ENCODE measurements around the gene SPRR4. TPM values are rescaled to one million over a fixed set of nuclear protein-coding genes. Genes with fewer than 3 reads are reported as not detected.

Gene SPRR4
- total RNA-seq, 2 donors from 2014 or later = not detected

GRCh38 chr1:152954436-152954835, 16.0 kb upstream of the SPRR4 start:
- Mint-ChIP-seq H3K27ac (no peak overlapping the region), H3K36me3 (ENCODE audit: insufficient read depth in 2 of 2) (no peaks in the 10 kb centered on the region), H3K9me3 (no peaks in the 10 kb centered on the region), H3K4me1 (ENCODE audit: low read depth) (no peaks in the 10 kb centered on the region), H3K4me3 (no peak overlapping the region), H3K27me3 (ENCODE audit: low read depth) (no peaks in the 10 kb centered on the region)
- DNase-seq (no peak), ATAC-seq (replicated peaks in 1 of 2) (no peak)

GRCh38 chr1:152957561-152957960, 12.9 kb upstream of the SPRR4 start:
- no peak overlapping the region for H3K27ac Mint-ChIP-seq
- H3K4me1 Mint-ChIP-seq (ENCODE audit: low read depth) = no peaks in the 10 kb centered on the region
- DNase-seq (no peak), ATAC-seq (replicated peaks in 1 of 2) (no peak)
- H3K4me3 Mint-ChIP-seq = no peak overlapping the region
- H3K9me3 Mint-ChIP-seq = no peaks in the 10 kb centered on the region
- no peaks in the 10 kb centered on the region for H3K27me3 Mint-ChIP-seq (ENCODE audit: low read depth)
- H3K36me3 Mint-ChIP-seq (ENCODE audit: insufficient read depth in 2 of 2) = no peaks in the 10 kb centered on the region

- Mint-ChIP-seq H3K27me3 (ENCODE audit: low read depth) (no peaks in the 10 kb centered on the region), H3K27ac (no peak overlapping the region), H3K4me3 (no peak overlapping the region), H3K9me3 (no peaks in the 10 kb centered on the region), H3K36me3 (ENCODE audit: insufficient read depth in 2 of 2) (no peaks in the 10 kb centered on the region), H3K4me1 (ENCODE audit: low read depth) (no peaks in the 10 kb centered on the region)
- DNase-seq = no peak
- no peak for ATAC-seq (replicated peaks in 1 of 2)
Measured at GRCh38 chr1:152959273-152959672, 11.2 kb upstream of the SPRR4 start.

GRCh38 chr1:152959801-152960451, 10.5 kb upstream of the SPRR4 start:
- no peak for DNase-seq
- Mint-ChIP-seq H3K27me3 (ENCODE audit: low read depth) (no peaks in the 10 kb centered on the region), H3K27ac (no peak overlapping the region), H3K4me3 (no peak overlapping the region), H3K9me3 (no peaks in the 10 kb centered on the region), H3K36me3 (ENCODE audit: insufficient read depth in 2 of 2) (no peaks in the 10 kb centered on the region), H3K4me1 (ENCODE audit: low read depth) (no peaks in the 10 kb centered on the region)
- ATAC-seq (replicated peaks in 1 of 2) = no peak

GRCh38 chr1:152960452-152961044, 9.9 kb upstream of the SPRR4 start:
- Mint-ChIP-seq H3K27me3 (ENCODE audit: low read depth) (no peaks in the 10 kb centered on the region), H3K36me3 (ENCODE audit: insufficient read depth in 2 of 2) (no peaks in the 10 kb centered on the region), H3K4me1 (ENCODE audit: low read depth) (no peaks in the 10 kb centered on the region), H3K9me3 (no peaks in the 10 kb centered on the region), H3K4me3 (no peak overlapping the region), H3K27ac (no peak overlapping the region)
- ATAC-seq (replicated peaks in 1 of 2) (no peak), DNase-seq (no peak)

- no peak overlapping the region for H3K4me3 Mint-ChIP-seq
- no peaks in the 10 kb centered on the region for H3K36me3 Mint-ChIP-seq (ENCODE audit: insufficient read depth in 2 of 2)
- H3K27ac Mint-ChIP-seq = no peak overlapping the region
- ATAC-seq (replicated peaks in 1 of 2) (no peak), DNase-seq (no peak)
- H3K27me3 Mint-ChIP-seq (ENCODE audit: low read depth) = no peaks in the 10 kb centered on the region
- no peaks in the 10 kb centered on the region for H3K9me3 Mint-ChIP-seq
- H3K4me1 Mint-ChIP-seq (ENCODE audit: low read depth) = no peaks in the 10 kb centered on the region
Measured at GRCh38 chr1:152961226-152961891, 9.1 kb upstream of the SPRR4 start.

GRCh38 chr1:152962876-152963415, 7.5 kb upstream of the SPRR4 start:
- peaks cover 9% of the 10 kb centered on the region for H3K27me3 Mint-ChIP-seq (ENCODE audit: low read depth)
- no peak for ATAC-seq (replicated peaks in 1 of 2)
- H3K4me1 Mint-ChIP-seq (ENCODE audit: low read depth) = no peaks in the 10 kb centered on the region
- no peak for DNase-seq
- H3K27ac Mint-ChIP-seq = no peak overlapping the region
- H3K36me3 Mint-ChIP-seq (ENCODE audit: insufficient read depth in 2 of 2) = no peaks in the 10 kb centered on the region
- no peaks in the 10 kb centered on the region for H3K9me3 Mint-ChIP-seq
- no peak overlapping the region for H3K4me3 Mint-ChIP-seq

GRCh38 chr1:152964536-152964935, 5.9 kb upstream of the SPRR4 start:
- H3K27ac Mint-ChIP-seq = no peak overlapping the region
- H3K4me3 Mint-ChIP-seq = no peak overlapping the region
- H3K27me3 Mint-ChIP-seq (ENCODE audit: low read depth) = peaks cover 9% of the 10 kb centered on the region
- DNase-seq = no peak
- no peaks in the 10 kb centered on the region for H3K36me3 Mint-ChIP-seq (ENCODE audit: insufficient read depth in 2 of 2)
- peak in 1 of 2 donors; percentile 39 for ATAC-seq (replicated peaks in 1 of 2)
- no peaks in the 10 kb centered on the region for H3K4me1 Mint-ChIP-seq (ENCODE audit: low read depth)
- H3K9me3 Mint-ChIP-seq = no peaks in the 10 kb centered on the region

GRCh38 chr1:152965853-152966252, 4.6 kb upstream of the SPRR4 start:
- Mint-ChIP-seq H3K4me1 (ENCODE audit: low read depth) (no peaks in the 10 kb centered on the region), H3K9me3 (no peaks in the 10 kb centered on the region), H3K4me3 (no peak overlapping the region), H3K27ac (no peak overlapping the region), H3K27me3 (ENCODE audit: low read depth) (peaks cover 9% of the 10 kb centered on the region), H3K36me3 (ENCODE audit: insufficient read depth in 2 of 2) (no peaks in the 10 kb centered on the region)
- ATAC-seq (replicated peaks in 1 of 2) (no peak), DNase-seq (no peak)

- no peak overlapping the region for H3K27ac Mint-ChIP-seq
- H3K4me1 Mint-ChIP-seq (ENCODE audit: low read depth) = no peaks in the 10 kb centered on the region
- H3K27me3 Mint-ChIP-seq (ENCODE audit: low read depth) = peaks cover 14% of the 10 kb centered on the region
- no peaks in the 10 kb centered on the region for H3K9me3 Mint-ChIP-seq
- H3K4me3 Mint-ChIP-seq = no peak overlapping the region
- DNase-seq (peak in 1 of 2 donors; percentile 4), ATAC-seq (replicated peaks in 1 of 2) (peak in 1 of 2 donors; percentile 69)
- no peaks in the 10 kb centered on the region for H3K36me3 Mint-ChIP-seq (ENCODE audit: insufficient read depth in 2 of 2)
Measured at GRCh38 chr1:152967201-152967600, 3.2 kb upstream of the SPRR4 start.

- Mint-ChIP-seq H3K4me3 (no peak overlapping the region), H3K4me1 (ENCODE audit: low read depth) (no peaks in the 10 kb centered on the region), H3K27me3 (ENCODE audit: low read depth) (peaks cover 24% of the 10 kb centered on the region), H3K27ac (no peak overlapping the region), H3K9me3 (no peaks in the 10 kb centered on the region), H3K36me3 (ENCODE audit: insufficient read depth in 2 of 2) (no peaks in the 10 kb centered on the region)
- peak in 1 of 2 donors; percentile 5 for DNase-seq
- peak in 1 of 2 donors; percentile 60 for ATAC-seq (replicated peaks in 1 of 2)
Measured at GRCh38 chr1:152968248-152968647, 2.2 kb upstream of the SPRR4 start.

GRCh38 chr1:152969036-152969435, 1.4 kb upstream of the SPRR4 start:
- H3K9me3 Mint-ChIP-seq = no peaks in the 10 kb centered on the region
- no peaks in the 10 kb centered on the region for H3K4me1 Mint-ChIP-seq (ENCODE audit: low read depth)
- no peak for ATAC-seq (replicated peaks in 1 of 2)
- no peak for DNase-seq
- no peak overlapping the region for H3K27ac Mint-ChIP-seq
- peaks cover 29% of the 10 kb centered on the region for H3K27me3 Mint-ChIP-seq (ENCODE audit: low read depth)
- H3K4me3 Mint-ChIP-seq = no peak overlapping the region
- H3K36me3 Mint-ChIP-seq (ENCODE audit: insufficient read depth in 2 of 2) = no peaks in the 10 kb centered on the region

- H3K4me1 Mint-ChIP-seq (ENCODE audit: low read depth) = no peaks in the 10 kb centered on the region
- no peak for ATAC-seq (replicated peaks in 1 of 2)
- H3K36me3 Mint-ChIP-seq (ENCODE audit: insufficient read depth in 2 of 2) = no peaks in the 10 kb centered on the region
- H3K27ac Mint-ChIP-seq = no peak overlapping the region
- no peaks in the 10 kb centered on the region for H3K9me3 Mint-ChIP-seq
- peaks cover 33% of the 10 kb centered on the region for H3K27me3 Mint-ChIP-seq (ENCODE audit: low read depth)
- no peak overlapping the region for H3K4me3 Mint-ChIP-seq
- DNase-seq = no peak
Measured at GRCh38 chr1:152972196-152972886, 1.9 kb downstream of the SPRR4 start.
